ENCODE data around the gene TSC22D1.
"Not testable (repeated sequence)": the region's sequence is repeated elsewhere in the genome, so short reads cannot be mapped to it uniquely, and the experiment has no call there.

The TSC22D1 gene

GRCh38 chr13:44459674-44460073 lies 116.5 kb downstream of the TSC22D1 start:
- TF ChIP-seq, protein P1, sequence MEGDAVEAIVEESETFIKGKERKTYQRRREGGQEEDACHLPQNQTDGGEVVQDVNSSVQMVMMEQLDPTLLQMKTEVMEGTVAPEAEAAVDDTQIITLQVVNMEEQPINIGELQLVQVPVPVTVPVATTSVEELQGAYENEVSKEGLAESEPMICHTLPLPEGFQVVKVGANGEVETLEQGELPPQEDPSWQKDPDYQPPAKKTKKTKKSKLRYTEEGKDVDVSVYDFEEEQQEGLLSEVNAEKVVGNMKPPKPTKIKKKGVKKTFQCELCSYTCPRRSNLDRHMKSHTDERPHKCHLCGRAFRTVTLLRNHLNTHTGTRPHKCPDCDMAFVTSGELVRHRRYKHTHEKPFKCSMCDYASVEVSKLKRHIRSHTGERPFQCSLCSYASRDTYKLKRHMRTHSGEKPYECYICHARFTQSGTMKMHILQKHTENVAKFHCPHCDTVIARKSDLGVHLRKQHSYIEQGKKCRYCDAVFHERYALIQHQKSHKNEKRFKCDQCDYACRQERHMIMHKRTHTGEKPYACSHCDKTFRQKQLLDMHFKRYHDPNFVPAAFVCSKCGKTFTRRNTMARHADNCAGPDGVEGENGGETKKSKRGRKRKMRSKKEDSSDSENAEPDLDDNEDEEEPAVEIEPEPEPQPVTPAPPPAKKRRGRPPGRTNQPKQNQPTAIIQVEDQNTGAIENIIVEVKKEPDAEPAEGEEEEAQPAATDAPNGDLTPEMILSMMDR (IDR thresholded peaks at IDR 0.05; ENCODE audit: low read length), result no peak
- TF ChIP-seq EZH2phosphoT487 (IDR thresholded peaks at IDR 0.05; ENCODE audit: low read length), result no peak
- no peak for TF ChIP-seq EZH2 (optimal IDR thresholded peaks at IDR 0.05; ENCODE audit: low read depth, low read length)
- H3K36me3 ChIP-seq (replicated peaks; ENCODE audit: insufficient read depth, low read length), result no peaks in the 10 kb centered on the region
- no peaks in the 10 kb centered on the region for H3K27me3 ChIP-seq (replicated peaks; ENCODE audit: insufficient read depth, low read length)
- H3K9me3 ChIP-seq (replicated peaks; ENCODE audit: insufficient read depth, low read length), result no peaks in the 10 kb centered on the region
- H3K79me2 ChIP-seq (ENCODE audit: low read length), result no peaks in the 10 kb centered on the region
- H4K20me1 ChIP-seq (ENCODE audit: insufficient read depth, low read length), result no peaks in the 10 kb centered on the region
- no peak overlapping the region for H2AFZ ChIP-seq (ENCODE audit: low read length)
- H3K9ac ChIP-seq (ENCODE audit: low read length), result no peak overlapping the region
- no peak overlapping the region for H3K27ac ChIP-seq (ENCODE audit: low read length)
- H3F3A ChIP-seq (ENCODE audit: insufficient read depth, low read length), result no peaks in the 10 kb centered on the region
- no peak overlapping the region for H3K4me3 ChIP-seq (ENCODE audit: low read length)
- H3K9me2 ChIP-seq (replicated peaks; ENCODE audit: insufficient read depth, low read length), result no peaks in the 10 kb centered on the region
- DNase-seq, result no peak
- H3K4me2 ChIP-seq (ENCODE audit: low read depth, low read length), result no peak overlapping the region
- no peaks in the 10 kb centered on the region for H3K4me1 ChIP-seq (ENCODE audit: low read length)

DNA sequence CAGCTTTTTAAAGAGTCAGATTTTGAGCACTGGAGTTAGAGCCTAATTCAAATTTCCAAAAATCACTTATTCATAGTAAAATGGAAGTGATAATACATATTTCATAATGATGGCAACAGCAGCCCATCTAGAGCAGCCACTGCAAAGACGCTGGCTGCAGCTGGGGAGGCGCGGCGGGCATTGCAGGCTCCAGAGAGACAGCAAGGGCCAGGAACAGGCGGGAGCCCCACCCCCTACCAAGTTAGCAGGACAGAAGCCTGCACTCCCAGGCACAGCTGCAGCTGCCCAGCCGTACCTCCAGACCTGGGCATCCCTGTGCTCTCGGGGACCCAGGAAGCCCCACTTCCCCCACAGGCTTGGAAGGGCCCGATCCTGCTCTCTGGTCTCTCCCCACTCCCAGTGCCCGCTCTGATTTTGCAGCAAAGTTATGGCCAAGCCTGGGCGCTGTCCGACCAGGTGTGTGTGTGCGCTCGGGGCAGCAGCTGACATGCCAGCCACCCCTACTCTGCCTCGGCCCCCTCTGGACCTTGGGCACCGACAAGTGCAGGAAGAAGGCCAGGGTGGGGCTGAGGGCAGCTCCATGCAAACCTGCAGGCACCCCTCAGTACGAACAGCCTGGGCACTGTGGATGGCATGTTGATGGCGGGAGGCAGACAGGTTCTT lies 117.7 kb downstream of the TSC22D1 start:
- no peak overlapping the region for H3K27ac ChIP-seq (ENCODE audit: low read length)
- H3K79me2 ChIP-seq (ENCODE audit: low read length), result no peaks in the 10 kb centered on the region
- H3K4me2 ChIP-seq (ENCODE audit: low read depth, low read length), result no peak overlapping the region
- no peaks in the 10 kb centered on the region for H3K36me3 ChIP-seq (replicated peaks; ENCODE audit: insufficient read depth, low read length)
- H3F3A ChIP-seq (ENCODE audit: insufficient read depth, low read length), result no peaks in the 10 kb centered on the region
- DNase-seq, result no peak
- H3K9me2 ChIP-seq (replicated peaks; ENCODE audit: insufficient read depth, low read length), result no peaks in the 10 kb centered on the region
- no peaks in the 10 kb centered on the region for H3K4me1 ChIP-seq (ENCODE audit: low read length)
- TF ChIP-seq EZH2phosphoT487 (IDR thresholded peaks at IDR 0.05; ENCODE audit: low read length) (no peak), EZH2 (optimal IDR thresholded peaks at IDR 0.05; ENCODE audit: low read depth, low read length) (no peak)
- TF ChIP-seq, protein P1 (IDR thresholded peaks at IDR 0.05; ENCODE audit: low read length), result no peak
- no peaks in the 10 kb centered on the region for H3K27me3 ChIP-seq (replicated peaks; ENCODE audit: insufficient read depth, low read length)
- H3K9me3 ChIP-seq (replicated peaks; ENCODE audit: insufficient read depth, low read length), result no peaks in the 10 kb centered on the region
- no peak overlapping the region for H3K9ac ChIP-seq (ENCODE audit: low read length)
- no peaks in the 10 kb centered on the region for H4K20me1 ChIP-seq (ENCODE audit: insufficient read depth, low read length)
- no peak overlapping the region for H3K4me3 ChIP-seq (ENCODE audit: low read length)
- H2AFZ ChIP-seq (ENCODE audit: low read length), result no peak overlapping the region

- H2AFZ ChIP-seq (ENCODE audit: low read length); H3K9ac ChIP-seq (ENCODE audit: low read length); H3K4me1 ChIP-seq (ENCODE audit: low read length); H3K9me3 ChIP-seq (replicated peaks; ENCODE audit: insufficient read depth, low read length); H3K4me2 ChIP-seq (ENCODE audit: low read depth, low read length); H3K27ac ChIP-seq (ENCODE audit: low read length); H4K20me1 ChIP-seq (ENCODE audit: insufficient read depth, low read length); H3K79me2 ChIP-seq (ENCODE audit: low read length); H3K9me2 ChIP-seq (replicated peaks; ENCODE audit: insufficient read depth, low read length); H3K4me3 ChIP-seq (ENCODE audit: low read length); H3K36me3 ChIP-seq (replicated peaks; ENCODE audit: insufficient read depth, low read length); H3F3A ChIP-seq (ENCODE audit: insufficient read depth, low read length); DNase-seq; H3K27me3 ChIP-seq (replicated peaks; ENCODE audit: insufficient read depth, low read length): not testable (repeated sequence)
Measured at GRCh38 chr13:44456212-44456611, 119.9 kb downstream of the TSC22D1 start.

DNA sequence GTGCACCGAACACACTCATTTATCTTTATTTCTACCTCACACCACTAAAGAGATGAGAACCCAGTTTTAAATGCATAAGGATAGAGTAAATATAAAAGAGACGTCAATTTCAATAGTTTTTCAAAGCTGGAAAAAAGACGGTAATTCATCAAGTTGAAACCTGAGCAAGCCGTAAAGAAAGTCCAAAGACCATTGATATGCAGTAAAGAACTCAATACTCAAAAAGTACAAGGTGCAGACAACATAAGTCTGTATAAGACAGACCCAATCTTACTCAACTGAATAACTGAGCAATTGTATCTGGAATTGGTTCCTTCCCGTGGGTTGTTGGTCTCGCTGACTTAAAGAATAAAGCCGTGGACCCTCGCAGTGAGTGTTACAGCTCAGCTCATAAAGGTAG lies 120.4 kb downstream of the TSC22D1 start:
- no peaks in the 10 kb centered on the region for H4K20me1 ChIP-seq (ENCODE audit: insufficient read depth, low read length)
- no peaks in the 10 kb centered on the region for H3K4me1 ChIP-seq (ENCODE audit: low read length)
- no peak overlapping the region for H2AFZ ChIP-seq (ENCODE audit: low read length)
- no peaks in the 10 kb centered on the region for H3K9me3 ChIP-seq (replicated peaks; ENCODE audit: insufficient read depth, low read length)
- no peak overlapping the region for H3K4me3 ChIP-seq (ENCODE audit: low read length)
- no peaks in the 10 kb centered on the region for H3K9me2 ChIP-seq (replicated peaks; ENCODE audit: insufficient read depth, low read length)
- H3K27ac ChIP-seq (ENCODE audit: low read length), result no peak overlapping the region
- no peak overlapping the region for H3K4me2 ChIP-seq (ENCODE audit: low read depth, low read length)
- H3K27me3 ChIP-seq (replicated peaks; ENCODE audit: insufficient read depth, low read length), result no peaks in the 10 kb centered on the region
- TF ChIP-seq, protein P1 (IDR thresholded peaks at IDR 0.05; ENCODE audit: low read length), result no peak
- no peak for TF ChIP-seq EZH2phosphoT487 (IDR thresholded peaks at IDR 0.05; ENCODE audit: low read length)
- TF ChIP-seq EZH2 (optimal IDR thresholded peaks at IDR 0.05; ENCODE audit: low read depth, low read length), result no peak
- H3K79me2 ChIP-seq (ENCODE audit: low read length), result no peaks in the 10 kb centered on the region
- no peaks in the 10 kb centered on the region for H3K36me3 ChIP-seq (replicated peaks; ENCODE audit: insufficient read depth, low read length)
- no peak for DNase-seq
- H3K9ac ChIP-seq (ENCODE audit: low read length), result no peak overlapping the region
- H3F3A ChIP-seq (ENCODE audit: insufficient read depth, low read length), result no peaks in the 10 kb centered on the region

All from MM.1S (cell line).